IPS-NIHi7 (cell line): ENCODE data around the gene PRRT1B.

Experiments
- DNase-seq: peaks from one replicate; pipeline ENCODE4 v3.0.0; 2012; ENCODE audit warnings: mixed read lengths; ENCODE audit errors: extremely low spot score

PRRT1B gene

DNA sequence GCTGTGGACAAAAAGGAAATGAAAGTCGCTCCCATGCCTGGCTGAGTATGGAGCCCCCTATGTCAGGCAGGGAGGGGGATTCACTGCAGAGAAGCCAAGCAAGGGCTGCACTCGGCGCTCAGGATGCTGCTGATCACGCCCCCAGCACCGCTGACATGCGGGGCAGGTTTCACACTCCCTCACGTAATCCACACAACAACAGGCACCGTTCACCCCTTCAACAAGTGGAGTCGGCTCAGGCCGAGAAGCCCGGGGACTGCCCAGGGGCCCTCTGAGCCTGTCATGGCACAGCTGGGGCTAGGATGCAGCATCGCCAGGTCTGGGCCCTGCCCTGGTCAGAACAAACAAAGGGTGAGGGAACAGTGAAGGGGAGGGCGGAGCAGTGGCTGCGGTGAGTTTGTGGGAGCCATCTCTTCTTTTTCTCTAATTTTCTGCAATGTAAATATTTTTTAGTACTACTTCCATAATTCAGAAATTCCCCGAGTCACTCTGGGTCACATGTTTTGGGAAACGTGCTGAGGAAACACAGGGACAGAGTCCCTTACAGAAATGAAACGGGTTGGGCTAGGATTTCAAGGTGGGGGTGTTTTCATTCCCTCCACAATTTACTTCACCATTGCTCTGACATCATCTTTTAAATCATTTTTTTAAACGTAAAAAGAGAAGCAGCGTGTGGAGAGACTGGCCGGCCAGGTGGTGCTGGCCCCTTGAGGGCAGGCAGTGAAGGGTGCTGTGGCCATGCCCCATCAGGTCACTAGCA, 49.8 kb downstream of the PRRT1B start:
- DNase-seq = no peak

GRCh38 chr9:131595696-131596429, 50.5 kb downstream of the PRRT1B start:
- no peak for DNase-seq

DNA sequence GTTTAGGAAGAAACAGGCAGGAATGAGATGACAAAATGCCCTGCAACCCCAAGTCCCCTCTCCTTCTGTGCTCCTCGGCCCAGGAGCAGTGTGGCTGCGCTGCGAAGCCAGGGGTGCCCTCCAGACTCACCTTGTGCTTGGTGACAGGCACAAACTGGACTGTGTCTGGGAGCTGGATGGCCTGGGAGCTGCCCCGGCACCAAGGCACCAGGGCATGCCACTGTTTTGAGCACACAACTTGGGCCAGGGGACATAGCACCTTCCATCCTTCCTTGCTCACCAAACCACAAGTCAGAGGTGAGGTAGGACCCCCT, 51.1 kb downstream of the PRRT1B start:
- no peak for DNase-seq

- no peak for DNase-seq
Observed at GRCh38 chr9:131597246-131597645, 51.9 kb downstream of the PRRT1B start.

GRCh38 chr9:131598121-131598520, 52.8 kb downstream of the PRRT1B start:
- DNase-seq = no peak

- no peak for DNase-seq
Observed at GRCh38 chr9:131601683-131602181, 56.4 kb downstream of the PRRT1B start.

GRCh38 chr9:131603199-131603598, 57.9 kb downstream of the PRRT1B start:
- DNase-seq = no peak

- DNase-seq = no peak
Observed at GRCh38 chr9:131603711-131604439, 58.6 kb downstream of the PRRT1B start.

- no peak for DNase-seq
Observed at GRCh38 chr9:131605770-131606590, 60.7 kb downstream of the PRRT1B start.

GRCh38 chr9:131606896-131607567, 61.7 kb downstream of the PRRT1B start:
- DNase-seq = no peak

GRCh38 chr9:131607591-131607990, 62.3 kb downstream of the PRRT1B start:
- DNase-seq = no peak

- peak; percentile 92 for DNase-seq
Observed at GRCh38 chr9:131608493-131609037, 63.2 kb downstream of the PRRT1B start.
